A549 (cell line): ENCODE results near the gene TMEM151A. TPM values are rescaled to one million over a fixed set of nuclear protein-coding genes. Genes with fewer than 3 reads are reported as not detected.

Experiments used
- ATAC-seq, 2 experiments: fragments of 200-7000 bp in 1 of 2; fragments of >200 bp in 1 of 2; cut with Nextera tagmentation in 1 of 2; cut with Tn5 transposase in 1 of 2; 3 replicates each; pipeline versions ENCODE4 v1.8.0 to v1.9.1; 2018 to 2020; ENCODE audit warnings: mild to moderate bottlenecking in 1 of 2, moderate library complexity in 1 of 2
- CTCF ChIA-PET: fragments of 300-600 bp; sonication (Branson Sonifier 250); formaldehyde crosslinking; extraction: SDS; loops from one replicate; lab custom pipeline; 2021; ENCODE audit warnings: antibody characterized with exemption, inconsistent platforms; lab: Yijun Ruan, JAX
- POLR2A ChIA-PET: fragments of 350-600 bp; formaldehyde crosslinking; extraction: SDS; loops from one replicate; lab custom pipeline; 2021; ENCODE audit warnings: antibody characterized with exemption, inconsistent platforms; lab: Yijun Ruan, JAX
- DNase-seq, 2 experiments: peaks; one replicate each; pipeline versions ENCODE4 v3.0.0 to v3.0.0-alpha.2; 2011 to 2016; ENCODE audit warnings: low read depth in 1 of 2, low spot score in 1 of 2
- FAIRE-seq: peaks from 2 replicates; lab custom pipeline; 2011; peaks lifted over from hg19 to GRCh38; lab: Jason Lieb, UNC
- H3K27ac ChIP-seq, 2 experiments: fragments of >200 bp; sonication (Bioruptor Twin); formaldehyde crosslinking; 3 replicates each; pipeline ENCODE4 v1.5.1; 2016 to 2017
- H3K4me1 ChIP-seq: fragments of >200 bp; sonication (Bioruptor Twin); formaldehyde crosslinking; 3 replicates; pipeline ENCODE4 v1.6.1; 2016
- H3K4me2 ChIP-seq: fragments of >200 bp; sonication (Bioruptor Twin); formaldehyde crosslinking; 3 replicates; pipeline ENCODE4 v1.6.1; 2016
- H3K4me3 ChIP-seq: fragments of >200 bp; sonication (Bioruptor Twin); formaldehyde crosslinking; 3 replicates; pipeline ENCODE4 v1.5.1; 2016
- H3K9me3 ChIP-seq: fragments of >200 bp; sonication (Bioruptor Twin); formaldehyde crosslinking; 3 replicates; pipeline ENCODE4 v1.6.1; 2016
- CEBPB ChIP-seq, 2 experiments: fragments of >200 bp in 1 of 2; sonication (Bioruptor Twin) in 1 of 2; formaldehyde crosslinking in 1 of 2; IDR thresholded peaks; 2 replicates each; pipeline ENCODE4 v1.6.1; 2012 to 2016
- EHF ChIP-seq: fragments of 250-450 bp; sonication (Bioruptor Pico); IDR thresholded peaks from 2 replicates; pipeline ENCODE4 v1.5.0; 2020; ENCODE audit warnings: mild to moderate bottlenecking
- EHMT2 ChIP-seq: fragments of 200-600 bp; sonication (generic); IDR thresholded peaks from 2 replicates; pipeline ENCODE4 v1.6.1; 2016; ENCODE audit warnings: antibody characterized with exemption, low read depth, mild to moderate bottlenecking, moderate library complexity
- FOSL2 ChIP-seq, 2 experiments: fragments of 450-650 bp in 1 of 2; fragments of >200 bp in 1 of 2; sonication (Bioruptor Twin) in 1 of 2; formaldehyde crosslinking; IDR thresholded peaks; 2 replicates each; pipeline versions ENCODE4 v1.5.0 to v1.6.1; 2016 to 2020; ENCODE audit warnings: mild to moderate bottlenecking in 1 of 2, moderate library complexity in 1 of 2
- FOXS1 ChIP-seq: fragments of 250-450 bp; sonication (Bioruptor Pico); IDR thresholded peaks from 2 replicates; pipeline ENCODE4 v1.5.0; 2020; ENCODE audit warnings: mild to moderate bottlenecking, moderate library complexity
- GATA3 ChIP-seq: IDR thresholded peaks from 2 replicates; pipeline ENCODE4 v1.6.1; 2012; ENCODE audit warnings: borderline replicate concordance
- KDM1A ChIP-seq: fragments of 200-600 bp; sonication (generic); IDR thresholded peaks from 2 replicates; pipeline ENCODE4 v1.6.1; 2016; ENCODE audit warnings: low read depth, mild to moderate bottlenecking
- MAFK ChIP-seq: fragments of 450-650 bp; IDR thresholded peaks from 2 replicates; pipeline ENCODE4 v1.6.1; 2014; ENCODE audit not compliant: partially characterized antibody
- MAZ ChIP-seq: fragments of 150-350 bp; IDR thresholded peaks from 2 replicates; pipeline ENCODE4 v1.6.1; 2014; ENCODE audit warnings: antibody characterized with exemption, low read depth, low read length, borderline replicate concordance
- MYC ChIP-seq: IDR thresholded peaks from 2 replicates; pipeline ENCODE4 v1.6.1; 2012; ENCODE audit warnings: mild to moderate bottlenecking, inconsistent platforms, low read length, improper control_type of control experiment, borderline replicate concordance
- POLR2AphosphoS2 ChIP-seq: conservative IDR thresholded peaks from 2 replicates; pipeline ENCODE4 v1.6.1; 2012; ENCODE audit warnings: low read length, improper control_type of control experiment, inconsistent platforms
- RAD21 ChIP-seq, 2 experiments: fragments of >200 bp in 1 of 2; sonication (Bioruptor Twin) in 1 of 2; formaldehyde crosslinking in 1 of 2; IDR thresholded peaks in 1 of 2; conservative IDR thresholded peaks in 1 of 2; 2 replicates in 1 of 2; 3 replicates in 1 of 2; pipeline ENCODE4 v1.6.1; 2012 to 2018; ENCODE audit warnings: inconsistent platforms in 1 of 2
- RFX5 ChIP-seq: fragments of 450-650 bp; IDR thresholded peaks from 2 replicates; pipeline ENCODE4 v1.7.1; 2014; ENCODE audit warnings: antibody characterized with exemption, mild to moderate bottlenecking, moderate library complexity
- ZNF302 ChIP-seq: fragments of 250-450 bp; sonication (Bioruptor Pico); IDR thresholded peaks from 2 replicates; pipeline ENCODE4 v1.9.0; 2021; ENCODE audit warnings: inconsistent platforms, mild to moderate bottlenecking, moderate library complexity
- ZSCAN20 ChIP-seq: fragments of 250-450 bp; sonication (Bioruptor Pico); IDR thresholded peaks from 2 replicates; pipeline ENCODE4 v1.8.0; 2022; ENCODE audit warnings: mild to moderate bottlenecking, moderate library complexity
- whole genome bisulfite sequencing: methylation state at CpG from one replicate; pipeline ENCODE4 v1.1.6; 2017; ENCODE audit errors: missing lambda C conversion rate; 5-methylcytosine and 5-hydroxymethylcytosine counted together
- polyA plus RNA-seq, 4 experiments: library from polyadenylated mRNA; depleted of rRNA in 3 of 4; stranded (reverse); fragments of >200 nt; fragmentation: RNase III in 1 of 4; extraction: RNeasy Plus Mini Kit Qiagen cat#74134 plus additional on column Dnase treatment in 1 of 4; gene quantifications; 2 replicates in 3 of 4; 3 replicates in 1 of 4; pipeline ENCODE4 v1.2.3, GENCODE V29; 2011 to 2017
- TF ChIP-seq, protein P1 (sequence below): fragments of 150-350 bp; IDR thresholded peaks from 2 replicates; pipeline ENCODE4 v1.6.1; 2014; ENCODE audit warnings: low read depth, mild to moderate bottlenecking, low read length
- TF ChIP-seq, protein P2 (sequence below): fragments of >200 bp; sonication (Bioruptor Twin); formaldehyde crosslinking; IDR thresholded peaks from 3 replicates; pipeline ENCODE4 v1.5.1; 2016
- TF ChIP-seq, protein P3 (sequence below): fragments of 200-600 bp; sonication (generic); IDR thresholded peaks from 2 replicates; pipeline ENCODE4 v1.6.1; 2016; ENCODE audit warnings: antibody characterized with exemption, mild to moderate bottlenecking, moderate library complexity

Gene TMEM151A
- polyA plus RNA-seq, 2 of the 4 experiments (the other 2 are of a cell fraction): 0.44 to 1.8 TPM

DNA sequence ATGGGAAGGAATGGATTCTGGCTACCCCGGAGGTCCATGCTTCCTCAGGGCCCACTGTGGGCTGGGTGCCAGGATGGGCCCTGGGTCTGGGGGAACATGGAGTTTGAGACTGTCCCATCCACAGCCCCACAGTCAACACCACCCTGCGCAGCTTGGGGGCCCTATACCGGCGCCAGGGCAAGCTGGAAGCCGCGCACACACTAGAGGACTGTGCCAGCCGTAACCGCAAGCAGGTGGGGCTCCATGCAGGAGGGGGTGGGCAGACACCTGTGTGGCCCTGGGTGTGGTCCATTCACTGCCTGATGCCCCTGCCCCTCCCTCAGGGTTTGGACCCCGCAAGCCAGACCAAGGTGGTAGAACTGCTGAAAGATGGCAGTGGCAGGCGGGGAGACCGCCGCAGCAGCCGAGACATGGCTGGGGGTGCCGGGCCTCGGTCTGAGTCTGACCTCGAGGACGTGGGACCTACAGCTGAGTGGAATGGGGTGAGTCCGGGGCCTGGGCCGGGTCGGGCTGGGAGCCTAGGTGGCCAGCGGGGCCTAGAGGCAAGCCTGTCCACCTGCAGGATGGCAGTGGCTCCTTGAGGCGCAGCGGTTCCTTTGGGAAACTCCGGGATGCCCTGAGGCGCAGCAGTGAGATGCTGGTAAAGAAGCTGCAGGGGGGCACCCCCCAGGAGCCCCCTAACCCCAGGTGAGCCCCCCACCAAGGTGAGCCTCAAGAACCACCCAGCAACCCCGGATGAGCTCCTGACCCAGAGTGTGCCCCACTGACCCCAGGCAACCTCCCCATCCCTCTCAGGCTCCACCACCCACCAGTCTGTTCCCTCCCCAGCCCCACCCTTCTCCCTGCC lies 25.9 kb upstream of the TMEM151A start:
- no peaks in the 10 kb centered on the region for H3K9me3 ChIP-seq
- FAIRE-seq (no peak), ATAC-seq (no peak), DNase-seq (no peak)
- CTCF ChIA-PET: interaction anchor here (0.7 to 2.8 kb wide), 4 partner anchors 15 to 46 kb away, joined by 3 to 13 read pairs (median 3); partner anchors contain the start of gene TMEM151A
- 87% methylated on average over 14 of the region's 26 CpGs for WGBS
- H3K4me1 ChIP-seq: peaks cover 19% of the 10 kb centered on the region
- no peak overlapping the region for H3K4me3 ChIP-seq
- TF ChIP-seq GATA3 (no peak), MYC (no peak), MAFK (no peak), KDM1A (no peak), MAZ (no peak), POLR2AphosphoS2 (no peak), CEBPB (IDR thresholded peaks at IDR 0.05) (no peak), RAD21 (conservative IDR thresholded peaks at IDR 0.05 in 1 of 2, IDR thresholded peaks at IDR 0.05 in 1 of 2) (no peak), ZNF302 (CRISPR knock-in tag) (no peak), EHMT2 (no peak), ZSCAN20 (CRISPR knock-in tag) (no peak), EHF (CRISPR knock-in tag) (no peak), RFX5 (no peak), FOXS1 (CRISPR knock-in tag) (no peak), FOSL2 (IDR thresholded peaks at IDR 0.05) (no peak), FOSL2 (CRISPR knock-in tag; IDR thresholded peaks at IDR 0.05) (no peak)
- TF ChIP-seq, protein P1, sequence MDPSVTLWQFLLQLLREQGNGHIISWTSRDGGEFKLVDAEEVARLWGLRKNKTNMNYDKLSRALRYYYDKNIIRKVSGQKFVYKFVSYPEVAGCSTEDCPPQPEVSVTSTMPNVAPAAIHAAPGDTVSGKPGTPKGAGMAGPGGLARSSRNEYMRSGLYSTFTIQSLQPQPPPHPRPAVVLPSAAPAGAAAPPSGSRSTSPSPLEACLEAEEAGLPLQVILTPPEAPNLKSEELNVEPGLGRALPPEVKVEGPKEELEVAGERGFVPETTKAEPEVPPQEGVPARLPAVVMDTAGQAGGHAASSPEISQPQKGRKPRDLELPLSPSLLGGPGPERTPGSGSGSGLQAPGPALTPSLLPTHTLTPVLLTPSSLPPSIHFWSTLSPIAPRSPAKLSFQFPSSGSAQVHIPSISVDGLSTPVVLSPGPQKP: no peak
- TF ChIP-seq, protein P2, sequence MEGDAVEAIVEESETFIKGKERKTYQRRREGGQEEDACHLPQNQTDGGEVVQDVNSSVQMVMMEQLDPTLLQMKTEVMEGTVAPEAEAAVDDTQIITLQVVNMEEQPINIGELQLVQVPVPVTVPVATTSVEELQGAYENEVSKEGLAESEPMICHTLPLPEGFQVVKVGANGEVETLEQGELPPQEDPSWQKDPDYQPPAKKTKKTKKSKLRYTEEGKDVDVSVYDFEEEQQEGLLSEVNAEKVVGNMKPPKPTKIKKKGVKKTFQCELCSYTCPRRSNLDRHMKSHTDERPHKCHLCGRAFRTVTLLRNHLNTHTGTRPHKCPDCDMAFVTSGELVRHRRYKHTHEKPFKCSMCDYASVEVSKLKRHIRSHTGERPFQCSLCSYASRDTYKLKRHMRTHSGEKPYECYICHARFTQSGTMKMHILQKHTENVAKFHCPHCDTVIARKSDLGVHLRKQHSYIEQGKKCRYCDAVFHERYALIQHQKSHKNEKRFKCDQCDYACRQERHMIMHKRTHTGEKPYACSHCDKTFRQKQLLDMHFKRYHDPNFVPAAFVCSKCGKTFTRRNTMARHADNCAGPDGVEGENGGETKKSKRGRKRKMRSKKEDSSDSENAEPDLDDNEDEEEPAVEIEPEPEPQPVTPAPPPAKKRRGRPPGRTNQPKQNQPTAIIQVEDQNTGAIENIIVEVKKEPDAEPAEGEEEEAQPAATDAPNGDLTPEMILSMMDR: no peak
- TF ChIP-seq, protein P3, sequence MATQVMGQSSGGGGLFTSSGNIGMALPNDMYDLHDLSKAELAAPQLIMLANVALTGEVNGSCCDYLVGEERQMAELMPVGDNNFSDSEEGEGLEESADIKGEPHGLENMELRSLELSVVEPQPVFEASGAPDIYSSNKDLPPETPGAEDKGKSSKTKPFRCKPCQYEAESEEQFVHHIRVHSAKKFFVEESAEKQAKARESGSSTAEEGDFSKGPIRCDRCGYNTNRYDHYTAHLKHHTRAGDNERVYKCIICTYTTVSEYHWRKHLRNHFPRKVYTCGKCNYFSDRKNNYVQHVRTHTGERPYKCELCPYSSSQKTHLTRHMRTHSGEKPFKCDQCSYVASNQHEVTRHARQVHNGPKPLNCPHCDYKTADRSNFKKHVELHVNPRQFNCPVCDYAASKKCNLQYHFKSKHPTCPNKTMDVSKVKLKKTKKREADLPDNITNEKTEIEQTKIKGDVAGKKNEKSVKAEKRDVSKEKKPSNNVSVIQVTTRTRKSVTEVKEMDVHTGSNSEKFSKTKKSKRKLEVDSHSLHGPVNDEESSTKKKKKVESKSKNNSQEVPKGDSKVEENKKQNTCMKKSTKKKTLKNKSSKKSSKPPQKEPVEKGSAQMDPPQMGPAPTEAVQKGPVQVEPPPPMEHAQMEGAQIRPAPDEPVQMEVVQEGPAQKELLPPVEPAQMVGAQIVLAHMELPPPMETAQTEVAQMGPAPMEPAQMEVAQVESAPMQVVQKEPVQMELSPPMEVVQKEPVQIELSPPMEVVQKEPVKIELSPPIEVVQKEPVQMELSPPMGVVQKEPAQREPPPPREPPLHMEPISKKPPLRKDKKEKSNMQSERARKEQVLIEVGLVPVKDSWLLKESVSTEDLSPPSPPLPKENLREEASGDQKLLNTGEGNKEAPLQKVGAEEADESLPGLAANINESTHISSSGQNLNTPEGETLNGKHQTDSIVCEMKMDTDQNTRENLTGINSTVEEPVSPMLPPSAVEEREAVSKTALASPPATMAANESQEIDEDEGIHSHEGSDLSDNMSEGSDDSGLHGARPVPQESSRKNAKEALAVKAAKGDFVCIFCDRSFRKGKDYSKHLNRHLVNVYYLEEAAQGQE: no peak
- H3K27ac ChIP-seq: no peak overlapping the region
- H3K4me2 ChIP-seq: no peak overlapping the region
- POLR2A ChIA-PET: no interaction called here
